ENCODE data around the gene CCDC66.

GRCh38 chr3:56667973-56668579 lies 111.1 kb downstream of the CCDC66 start:
- TF ChIP-seq POLR2AphosphoS5 (IDR thresholded peaks at IDR 0.05) (no peak), POLR2A (IDR thresholded peaks at IDR 0.05) (no peak), EP300 (IDR thresholded peaks at IDR 0.05; ENCODE audit: low read depth) (no peak)
- TF ChIP-seq, protein P1, sequence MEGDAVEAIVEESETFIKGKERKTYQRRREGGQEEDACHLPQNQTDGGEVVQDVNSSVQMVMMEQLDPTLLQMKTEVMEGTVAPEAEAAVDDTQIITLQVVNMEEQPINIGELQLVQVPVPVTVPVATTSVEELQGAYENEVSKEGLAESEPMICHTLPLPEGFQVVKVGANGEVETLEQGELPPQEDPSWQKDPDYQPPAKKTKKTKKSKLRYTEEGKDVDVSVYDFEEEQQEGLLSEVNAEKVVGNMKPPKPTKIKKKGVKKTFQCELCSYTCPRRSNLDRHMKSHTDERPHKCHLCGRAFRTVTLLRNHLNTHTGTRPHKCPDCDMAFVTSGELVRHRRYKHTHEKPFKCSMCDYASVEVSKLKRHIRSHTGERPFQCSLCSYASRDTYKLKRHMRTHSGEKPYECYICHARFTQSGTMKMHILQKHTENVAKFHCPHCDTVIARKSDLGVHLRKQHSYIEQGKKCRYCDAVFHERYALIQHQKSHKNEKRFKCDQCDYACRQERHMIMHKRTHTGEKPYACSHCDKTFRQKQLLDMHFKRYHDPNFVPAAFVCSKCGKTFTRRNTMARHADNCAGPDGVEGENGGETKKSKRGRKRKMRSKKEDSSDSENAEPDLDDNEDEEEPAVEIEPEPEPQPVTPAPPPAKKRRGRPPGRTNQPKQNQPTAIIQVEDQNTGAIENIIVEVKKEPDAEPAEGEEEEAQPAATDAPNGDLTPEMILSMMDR (IDR thresholded peaks at IDR 0.05): no peak

All from transverse colon (tissue), 4 donors.